T-cell (primary cell): Measurements from ENCODE around the gene JUP. TPM values are rescaled to one million over a fixed set of nuclear protein-coding genes. Genes with fewer than 3 reads are reported as not detected.

Experiments
- ATAC-seq, 4 experiments: fragments of 200-7000 bp in 3 of 4; fragments of 150-1000 bp in 1 of 4; cut with Tn5 transposase; replicated peaks in 1 of 4; 1 replicate in 3 of 4; 2 replicates in 1 of 4; pipeline ENCODE4 v1.10.0; 2021; ENCODE audit warnings: moderate library complexity in 3 of 4, mild to moderate bottlenecking in 2 of 4, moderate number of reproducible peaks in 1 of 4
- CTCF ChIA-PET, 2 donors: fragments of 300-600 bp; sonication (Branson Sonifier 250); formaldehyde crosslinking; loops; one replicate each; lab custom pipeline; 2022; ENCODE audit warnings: antibody characterized with exemption in 2 of 2; lab: Charles Lee
- POLR2A ChIA-PET, 2 donors: fragments of 300-600 bp; sonication (Branson Sonifier 250); formaldehyde crosslinking; loops; one replicate each; lab custom pipeline; 2022; ENCODE audit warnings: antibody characterized with exemption in 2 of 2; lab: Charles Lee
- DNase-seq, 35 experiments: peaks; one replicate each; pipeline versions ENCODE4 v3.0.0 to v3.0.0-alpha.2; 2013 to 2023
- H3K27ac ChIP-seq: one replicate; pipeline ENCODE4 v1.5.1; 2013; ENCODE audit warnings: low read length
- H3K27me3 ChIP-seq, 2 experiments: replicated peaks in 1 of 2; 1 replicate in 1 of 2; 2 replicates in 1 of 2; pipeline versions ENCODE4 v1.6.1 to v1.7.0; 2013; ENCODE audit warnings: low read length in 1 of 2, mixed read lengths in 1 of 2; ENCODE audit not compliant: control insufficient read depth in 2 of 2, insufficient read depth in 2 of 2; ENCODE audit errors: extremely low read depth in 1 of 2
- H3K36me3 ChIP-seq, 2 donors: 1 replicate in 1 of 2; 2 replicates in 1 of 2; pipeline versions ENCODE4 v1.6.1 to v1.7.0; 2013; ENCODE audit warnings: low read length in 1 of 2; ENCODE audit not compliant: control insufficient read depth in 2 of 2, insufficient read depth in 1 of 2; ENCODE audit errors: extremely low read depth in 1 of 2
- H3K4me1 ChIP-seq, 2 experiments: 1 replicate in 1 of 2; 2 replicates in 1 of 2; pipeline versions ENCODE4 v1.6.1 to v1.7.0; 2013; ENCODE audit warnings: low read length in 2 of 2, mixed read lengths in 1 of 2; ENCODE audit not compliant: insufficient read depth in 2 of 2, control insufficient read depth in 1 of 2; ENCODE audit errors: extremely low read depth in 1 of 2
- H3K4me3 ChIP-seq, 2 donors: 1 replicate in 1 of 2; 2 replicates in 1 of 2; pipeline versions ENCODE4 v1.5.1 to v1.7.0; 2013; ENCODE audit warnings: mild to moderate bottlenecking in 2 of 2, low read length in 1 of 2, moderate library complexity in 1 of 2; ENCODE audit not compliant: control insufficient read depth in 1 of 2; ENCODE audit errors: extremely low read depth in 1 of 2
- H3K9me3 ChIP-seq: 2 replicates; pipeline ENCODE4 v1.7.0; 2013
- H3K27ac Mint-ChIP-seq, 2 donors: one replicate each; pipeline ENCODE4 v1.8.0; 2020 to 2021; ENCODE audit warnings: mild to moderate bottlenecking in 2 of 2, mixed read lengths in 2 of 2
- H3K27me3 Mint-ChIP-seq, 2 donors: one replicate each; pipeline ENCODE4 v1.8.0; 2021 to 2022; ENCODE audit warnings: mixed read lengths in 2 of 2
- H3K36me3 Mint-ChIP-seq: one replicate; pipeline ENCODE4 v1.8.0; 2021; ENCODE audit warnings: mixed read lengths
- H3K4me1 Mint-ChIP-seq, 3 donors: one replicate each; pipeline ENCODE4 v1.8.0; 2020 to 2022; ENCODE audit warnings: mixed read lengths in 3 of 3, mild to moderate bottlenecking in 1 of 3
- H3K4me3 Mint-ChIP-seq, 3 donors: one replicate each; pipeline ENCODE4 v1.8.0; 2020 to 2022; ENCODE audit warnings: mild to moderate bottlenecking in 3 of 3, mixed read lengths in 3 of 3, moderate library complexity in 3 of 3
- H3K9me3 Mint-ChIP-seq, 3 donors: one replicate each; pipeline ENCODE4 v1.8.0; 2020 to 2022; ENCODE audit warnings: mixed read lengths in 3 of 3
- WGBS: methylation state at CpG from one replicate; pipeline ENCODE4 v1.1.5; 2013; ENCODE audit warnings: missing lambda C conversion rate; ENCODE audit not compliant: insufficient coverage; 5-methylcytosine and 5-hydroxymethylcytosine counted together
- total RNA-seq, 35 experiments: library from RNA in 6 of 35; stranded (reverse) in 6 of 35; fragments of 120-200 nt in 1 of 35; gene quantifications; one replicate each; pipeline versions ENCODE4 v1.2.1 to v1.2.4 and lab custom pipeline; 2013 to 2026

JUP gene
- total RNA-seq, 5 donors from 2014 or later (not counting 1 experiment from before 2014, with no cell fraction given) = 1.1 to 4.8 (median 3.4) TPM

DNA sequence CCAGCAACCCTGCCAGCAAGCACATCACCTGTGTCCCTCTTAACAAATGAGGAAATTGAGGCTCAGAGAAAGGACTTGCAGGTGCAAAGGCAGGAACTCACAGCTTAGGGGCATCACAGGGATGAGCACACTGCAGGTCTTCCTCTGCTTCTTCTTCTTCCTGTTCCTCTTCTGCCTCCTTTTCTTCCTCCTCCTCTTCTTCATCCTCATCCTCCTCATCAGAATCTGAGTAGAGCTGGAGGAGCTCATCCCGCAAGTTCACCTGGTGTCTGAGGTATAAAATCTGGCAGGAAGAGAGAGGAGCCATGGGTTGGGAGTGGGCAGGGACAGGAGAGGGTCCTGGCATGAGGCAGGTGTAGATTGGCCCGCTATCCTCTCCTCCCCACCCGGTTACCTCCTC lies 54.7 kb downstream of the JUP start:
- H3K4me3 Mint-ChIP-seq = no peak overlapping the region
- Histone ChIP-seq H3K4me1 (peaks cover 2 to 16% of the 10 kb centered on the region in 2 experiments), H3K27ac (no peak overlapping the region), H3K27me3 (peaks cover 6 to 77% of the 10 kb centered on the region in 2 experiments), H3K36me3 (no peaks in the 10 kb centered on the region), H3K9me3 (no peaks in the 10 kb centered on the region), H3K4me3 (no peak overlapping the region)
- WGBS = no CpG with 5 or more reads among the region's 3 CpGs
- H3K4me1 Mint-ChIP-seq = peaks cover 0 to 9% (median 4%) of the 10 kb centered on the region in 3 donors
- ATAC-seq (no peak), DNase-seq (no peak)
- H3K9me3 Mint-ChIP-seq = no peaks in the 10 kb centered on the region
- ChIA-PET POLR2A (no interaction called here), CTCF (no interaction called here)
- H3K27me3 Mint-ChIP-seq = peaks cover 36 to 58% of the 10 kb centered on the region in 2 donors
- no peaks in the 10 kb centered on the region for H3K36me3 Mint-ChIP-seq
- H3K27ac Mint-ChIP-seq = no peak overlapping the region

DNA sequence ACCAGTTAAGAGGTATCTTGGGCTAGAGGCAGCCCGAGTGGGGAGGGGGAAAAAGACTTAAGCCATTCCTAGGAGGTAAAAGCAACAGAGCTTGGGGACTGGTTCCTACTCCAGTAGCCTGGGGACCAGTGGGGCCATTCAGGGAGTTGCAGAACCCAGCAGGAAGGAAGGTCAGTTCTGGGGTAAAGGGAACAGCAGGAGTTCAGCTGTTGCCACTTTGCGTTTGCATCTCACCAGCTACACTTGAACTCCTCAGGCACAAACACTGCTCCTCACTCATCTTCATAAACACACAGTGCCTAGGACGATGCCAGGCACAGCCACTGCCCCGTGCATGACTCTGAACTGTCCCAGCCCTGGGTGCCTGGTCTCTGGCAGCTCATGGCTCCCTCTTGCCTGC lies 56.0 kb downstream of the JUP start:
- peaks cover 6 to 68% of the 10 kb centered on the region in 2 experiments for H3K27me3 ChIP-seq
- H3K4me1 Mint-ChIP-seq = peaks cover 0 to 9% (median 4%) of the 10 kb centered on the region in 3 donors
- no peaks in the 10 kb centered on the region for H3K36me3 Mint-ChIP-seq
- H3K4me3 Mint-ChIP-seq = no peak overlapping the region
- H3K27ac Mint-ChIP-seq = no peak overlapping the region
- CTCF ChIA-PET = interaction anchor here in 1 of 2 donors (1.1 kb wide), 1 partner anchor 31 kb away, joined by 3 read pairs; no protein-coding TSS in a partner anchor
- POLR2A ChIA-PET = no interaction called here
- H3K4me3 ChIP-seq = no peak overlapping the region
- no peaks in the 10 kb centered on the region for H3K9me3 ChIP-seq
- no peak for DNase-seq
- ATAC-seq = no peak
- H3K27me3 Mint-ChIP-seq = peaks cover 24 to 49% of the 10 kb centered on the region in 2 donors
- peaks cover 2 to 16% of the 10 kb centered on the region in 2 experiments for H3K4me1 ChIP-seq
- no peak overlapping the region for H3K27ac ChIP-seq
- WGBS = 19% methylated on average over 3 of the region's 4 CpGs
- no peaks in the 10 kb centered on the region for H3K36me3 ChIP-seq
- H3K9me3 Mint-ChIP-seq = no peaks in the 10 kb centered on the region

- POLR2A ChIA-PET = interaction anchor here in 1 of 2 donors (0.5 kb wide), 1 partner anchor 147 kb away, joined by 7 read pairs; no protein-coding TSS in a partner anchor
- DNase-seq (no peak), ATAC-seq (no peak)
- H3K4me1 ChIP-seq = no peaks in the 10 kb centered on the region
- peaks cover 6 to 66% of the 10 kb centered on the region in 2 experiments for H3K27me3 ChIP-seq
- Mint-ChIP-seq H3K27me3 (peaks cover 16 to 49% of the 10 kb centered on the region in 2 donors), H3K27ac (no peak overlapping the region), H3K4me1 (no peaks in the 10 kb centered on the region), H3K9me3 (no peaks in the 10 kb centered on the region), H3K36me3 (no peaks in the 10 kb centered on the region), H3K4me3 (no peak overlapping the region)
- no peak overlapping the region for H3K27ac ChIP-seq
- H3K4me3 ChIP-seq = no peak overlapping the region
- CTCF ChIA-PET = no interaction called here
- no peaks in the 10 kb centered on the region for H3K36me3 ChIP-seq
- H3K9me3 ChIP-seq = no peaks in the 10 kb centered on the region
- 70% methylated on average over 12 of the region's 12 CpGs for WGBS
Observed at GRCh38 chr17:41728056-41728455, 58.5 kb downstream of the JUP start.

DNA sequence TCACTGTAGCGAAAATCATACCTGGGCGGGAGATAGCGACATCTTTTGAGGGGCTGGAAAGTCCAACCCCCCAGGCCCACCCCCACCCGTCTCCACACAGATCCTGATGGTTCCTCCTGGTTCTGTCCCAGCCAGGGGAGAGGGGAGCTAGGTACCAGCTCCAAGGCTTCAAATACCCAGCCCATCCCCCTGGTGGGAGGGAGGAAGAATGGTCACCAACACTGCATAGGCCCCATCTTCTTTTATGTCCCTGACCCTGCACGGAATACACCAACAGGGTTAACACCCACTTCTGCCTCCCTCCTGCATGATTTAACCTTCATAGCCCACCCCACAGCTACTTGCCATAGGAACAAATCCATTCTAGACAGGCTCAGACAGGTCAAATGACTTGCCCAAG lies 61.4 kb downstream of the JUP start:
- Mint-ChIP-seq H3K9me3 (no peaks in the 10 kb centered on the region), H3K36me3 (no peaks in the 10 kb centered on the region), H3K27me3 (peaks cover 4 to 36% of the 10 kb centered on the region in 2 donors), H3K27ac (no peak overlapping the region), H3K4me3 (no peak overlapping the region), H3K4me1 (no peaks in the 10 kb centered on the region)
- no peaks in the 10 kb centered on the region for H3K4me1 ChIP-seq
- H3K27me3 ChIP-seq = peaks cover under 1 to 57% of the 10 kb centered on the region in 2 experiments
- ATAC-seq = no peak
- no peak overlapping the region for H3K27ac ChIP-seq
- H3K4me3 ChIP-seq = no peak overlapping the region
- WGBS = 96% methylated on average over 4 of the region's 5 CpGs
- H3K9me3 ChIP-seq = no peaks in the 10 kb centered on the region
- no peaks in the 10 kb centered on the region for H3K36me3 ChIP-seq
- POLR2A ChIA-PET = no interaction called here
- DNase-seq = no peak
- CTCF ChIA-PET = no interaction called here

DNA sequence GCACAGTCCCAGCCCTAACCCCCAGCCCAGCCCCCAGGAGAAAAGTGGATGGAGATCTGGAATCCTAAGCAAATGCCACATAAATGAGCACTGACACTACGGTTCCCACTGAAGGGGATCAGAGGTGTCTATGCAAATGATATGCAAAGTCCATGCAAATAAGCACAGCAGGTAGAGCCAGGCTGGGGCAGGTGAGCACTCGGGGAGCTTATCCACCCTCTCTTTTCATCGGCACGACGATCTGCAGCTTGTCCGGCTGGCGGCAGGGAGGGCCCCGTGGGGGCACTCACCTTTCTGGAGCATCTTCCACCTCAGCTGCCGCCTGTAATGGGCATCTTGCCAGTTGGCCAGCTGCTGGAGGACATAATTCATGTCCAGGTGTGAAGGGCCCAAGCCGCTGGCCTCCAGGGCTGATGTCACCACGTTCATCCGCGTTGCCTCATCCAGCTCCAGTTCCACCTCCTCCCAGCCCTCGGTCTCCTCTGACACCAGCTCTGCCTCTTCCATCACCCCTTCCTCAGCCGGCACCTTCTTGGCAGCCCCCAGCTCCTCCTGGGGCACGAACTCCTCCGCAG lies 61.9 kb downstream of the JUP start:
- no peaks in the 10 kb centered on the region for H3K36me3 Mint-ChIP-seq
- Histone ChIP-seq H3K27ac (no peak overlapping the region), H3K27me3 (peaks cover 0 to 57% of the 10 kb centered on the region in 2 experiments), H3K9me3 (no peaks in the 10 kb centered on the region), H3K4me1 (no peaks in the 10 kb centered on the region), H3K36me3 (no peaks in the 10 kb centered on the region), H3K4me3 (no peak overlapping the region)
- DNase-seq (no peak), ATAC-seq (no peak)
- H3K27ac Mint-ChIP-seq = peak overlapping the region in 1 of 2 donors; percentile 13
- peaks cover 4 to 34% of the 10 kb centered on the region in 2 donors for H3K27me3 Mint-ChIP-seq
- no peaks in the 10 kb centered on the region for H3K4me1 Mint-ChIP-seq
- H3K9me3 Mint-ChIP-seq = no peaks in the 10 kb centered on the region
- ChIA-PET POLR2A (no interaction called here), CTCF (no interaction called here)
- H3K4me3 Mint-ChIP-seq = no peak overlapping the region
- 90% methylated on average over 16 of the region's 17 CpGs for WGBS

- DNase-seq (no peak), ATAC-seq (no peak)
- Histone ChIP-seq H3K36me3 (no peaks in the 10 kb centered on the region), H3K4me3 (no peak overlapping the region), H3K27me3 (peaks cover 0 to 61% of the 10 kb centered on the region in 2 experiments), H3K4me1 (no peaks in the 10 kb centered on the region), H3K27ac (no peak overlapping the region), H3K9me3 (no peaks in the 10 kb centered on the region)
- 73% methylated on average over 4 of the region's 12 CpGs for WGBS
- POLR2A ChIA-PET = no interaction called here
- Mint-ChIP-seq H3K4me1 (no peaks in the 10 kb centered on the region), H3K36me3 (no peaks in the 10 kb centered on the region), H3K4me3 (no peak overlapping the region), H3K27me3 (peaks cover 4 to 34% of the 10 kb centered on the region in 2 donors), H3K27ac (no peak overlapping the region), H3K9me3 (no peaks in the 10 kb centered on the region)
- CTCF ChIA-PET = no interaction called here
Observed at GRCh38 chr17:41723801-41724475, 62.6 kb downstream of the JUP start.
